ENCODE measurements around the gene RASAL3.

DNA sequence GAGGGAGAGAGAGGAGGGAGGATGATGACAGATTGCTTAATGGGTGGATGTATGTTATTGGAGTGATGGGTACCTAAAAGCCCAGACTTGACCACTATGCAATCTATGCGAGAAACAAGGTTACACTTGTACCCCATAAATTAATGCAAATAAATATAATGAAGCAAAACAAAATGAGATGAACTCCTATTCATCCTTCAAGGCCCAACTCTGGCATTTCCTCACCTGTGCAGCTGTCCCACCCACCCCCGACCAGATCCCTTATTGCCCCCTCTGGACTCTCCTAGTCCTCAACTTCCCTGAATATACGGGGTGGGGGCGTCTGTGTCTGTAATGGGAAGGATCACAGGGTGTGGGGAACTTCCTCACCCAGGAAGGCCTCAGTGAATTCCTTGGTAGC lies 10.8 kb upstream of the RASAL3 start:
- TF ChIP-seq POLR2A (IDR thresholded peaks at IDR 0.05; ENCODE audit: low read depth) = no peak
- TF ChIP-seq, protein P1, sequence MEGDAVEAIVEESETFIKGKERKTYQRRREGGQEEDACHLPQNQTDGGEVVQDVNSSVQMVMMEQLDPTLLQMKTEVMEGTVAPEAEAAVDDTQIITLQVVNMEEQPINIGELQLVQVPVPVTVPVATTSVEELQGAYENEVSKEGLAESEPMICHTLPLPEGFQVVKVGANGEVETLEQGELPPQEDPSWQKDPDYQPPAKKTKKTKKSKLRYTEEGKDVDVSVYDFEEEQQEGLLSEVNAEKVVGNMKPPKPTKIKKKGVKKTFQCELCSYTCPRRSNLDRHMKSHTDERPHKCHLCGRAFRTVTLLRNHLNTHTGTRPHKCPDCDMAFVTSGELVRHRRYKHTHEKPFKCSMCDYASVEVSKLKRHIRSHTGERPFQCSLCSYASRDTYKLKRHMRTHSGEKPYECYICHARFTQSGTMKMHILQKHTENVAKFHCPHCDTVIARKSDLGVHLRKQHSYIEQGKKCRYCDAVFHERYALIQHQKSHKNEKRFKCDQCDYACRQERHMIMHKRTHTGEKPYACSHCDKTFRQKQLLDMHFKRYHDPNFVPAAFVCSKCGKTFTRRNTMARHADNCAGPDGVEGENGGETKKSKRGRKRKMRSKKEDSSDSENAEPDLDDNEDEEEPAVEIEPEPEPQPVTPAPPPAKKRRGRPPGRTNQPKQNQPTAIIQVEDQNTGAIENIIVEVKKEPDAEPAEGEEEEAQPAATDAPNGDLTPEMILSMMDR (IDR thresholded peaks at IDR 0.05) = no peak

Data from esophagus muscularis mucosa (tissue), 3 donors.